Thyroid gland (tissue), 4 donors: ENCODE measurements around the gene ZBTB48.

Experiments
- POLR2A ChIP-seq, 2 donors: fragments of 450-650 bp; IDR thresholded peaks; one replicate each; pipeline ENCODE4 v1.6.1; 2017; ENCODE audit warnings: antibody characterized with exemption in 2 of 2, mild to moderate bottlenecking in 2 of 2, moderate library complexity in 1 of 2
- TF ChIP-seq, protein P1 (sequence below), 6 experiments: fragments of 200-600 bp in 3 of 6; fragments of 450-650 bp in 3 of 6; sonication (generic) in 3 of 6; IDR thresholded peaks; one replicate each; pipeline ENCODE4 v1.5.1; 2016 to 2019; ENCODE audit warnings: antibody characterized with exemption in 6 of 6, mild to moderate bottlenecking in 2 of 6, inconsistent platforms in 1 of 6, moderate library complexity in 1 of 6

DNA sequence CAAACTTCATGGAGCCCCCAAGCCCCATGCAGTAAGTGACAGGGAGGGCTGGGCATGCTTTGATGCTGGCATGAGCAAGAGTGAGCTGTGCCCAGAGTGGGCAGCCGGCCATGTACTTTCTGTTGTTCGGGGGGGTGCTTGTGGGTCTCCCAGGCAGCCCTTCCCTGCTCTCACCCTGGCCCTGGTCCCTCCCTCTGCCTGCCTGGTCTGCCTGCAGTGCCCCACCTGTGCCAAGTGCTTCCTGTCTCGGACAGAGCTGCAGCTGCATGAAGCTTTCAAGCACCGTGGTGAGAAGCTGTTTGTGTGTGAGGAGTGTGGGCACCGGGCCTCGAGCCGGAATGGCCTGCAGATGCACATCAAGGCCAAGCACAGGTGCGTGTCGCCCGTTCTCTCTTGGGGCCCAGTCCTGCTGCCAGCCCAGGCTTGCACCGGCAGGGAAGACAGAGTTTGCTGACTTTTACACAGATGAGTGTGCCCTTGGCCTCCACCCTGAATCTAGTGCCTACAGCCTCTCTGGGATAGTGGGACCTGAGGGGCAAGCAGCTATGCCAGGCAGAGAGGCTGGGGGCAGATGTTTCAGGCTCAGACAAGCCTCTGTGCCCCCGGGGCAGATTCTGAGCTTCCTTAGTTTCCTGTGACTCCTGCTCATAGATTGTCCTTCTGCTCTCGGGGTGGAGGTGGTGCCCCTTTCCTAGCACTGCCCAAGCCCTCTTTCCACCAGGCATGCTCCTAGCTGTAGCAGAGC is 7.6 kb downstream of the ZBTB48 start:
- TF ChIP-seq, protein P1, sequence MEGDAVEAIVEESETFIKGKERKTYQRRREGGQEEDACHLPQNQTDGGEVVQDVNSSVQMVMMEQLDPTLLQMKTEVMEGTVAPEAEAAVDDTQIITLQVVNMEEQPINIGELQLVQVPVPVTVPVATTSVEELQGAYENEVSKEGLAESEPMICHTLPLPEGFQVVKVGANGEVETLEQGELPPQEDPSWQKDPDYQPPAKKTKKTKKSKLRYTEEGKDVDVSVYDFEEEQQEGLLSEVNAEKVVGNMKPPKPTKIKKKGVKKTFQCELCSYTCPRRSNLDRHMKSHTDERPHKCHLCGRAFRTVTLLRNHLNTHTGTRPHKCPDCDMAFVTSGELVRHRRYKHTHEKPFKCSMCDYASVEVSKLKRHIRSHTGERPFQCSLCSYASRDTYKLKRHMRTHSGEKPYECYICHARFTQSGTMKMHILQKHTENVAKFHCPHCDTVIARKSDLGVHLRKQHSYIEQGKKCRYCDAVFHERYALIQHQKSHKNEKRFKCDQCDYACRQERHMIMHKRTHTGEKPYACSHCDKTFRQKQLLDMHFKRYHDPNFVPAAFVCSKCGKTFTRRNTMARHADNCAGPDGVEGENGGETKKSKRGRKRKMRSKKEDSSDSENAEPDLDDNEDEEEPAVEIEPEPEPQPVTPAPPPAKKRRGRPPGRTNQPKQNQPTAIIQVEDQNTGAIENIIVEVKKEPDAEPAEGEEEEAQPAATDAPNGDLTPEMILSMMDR (IDR thresholded peaks at IDR 0.05), result no peak
- TF ChIP-seq POLR2A (IDR thresholded peaks at IDR 0.05), result peak in 1 of 2 donors; percentile 47
